Measurements from ENCODE around the gene KRT222. TPM values are rescaled to one million over a fixed set of nuclear protein-coding genes. Genes with fewer than 3 reads are reported as not detected.

Gene KRT222
- polyA plus RNA-seq, 1 donor (not counting 4 experiments of a cell fraction or from before 2014, with no cell fraction given): 0.76 TPM

GRCh38 chr17:40675905-40676304, 10.9 kb upstream of the KRT222 start:
- H3K9me3 ChIP-seq (ENCODE audit: control insufficient read depth, low read depth, low read length): no peaks in the 10 kb centered on the region
- no peaks in the 10 kb centered on the region for H3K9me1 ChIP-seq (ENCODE audit: control insufficient read depth, extremely low read depth, insufficient read depth, low read length)
- H3K4me3 ChIP-seq (ENCODE audit: control insufficient read depth in 2 of 3, extremely low read depth in 1 of 3, insufficient read depth in 2 of 3, low read depth in 1 of 3, low read length in 3 of 3): no peak overlapping the region
- peaks cover 6% of the 10 kb centered on the region for H3K4me1 ChIP-seq (ENCODE audit: control insufficient read depth, extremely low read depth, insufficient read depth, low read length)
- no peak overlapping the region for H3K4me2 ChIP-seq (ENCODE audit: control insufficient read depth, extremely low read depth, insufficient read depth, low read depth, low read length)
- H3K36me3 ChIP-seq (ENCODE audit: control insufficient read depth in 2 of 2, extremely low read depth in 1 of 2, insufficient read depth in 2 of 2, low read length in 2 of 2): no peaks in the 10 kb centered on the region
- DNase-seq (ENCODE audit: low read depth, low spot score) (no peak), FAIRE-seq (no peak)
- H3K9ac ChIP-seq (ENCODE audit: control insufficient read depth, extremely low read depth, insufficient read depth, low read length): no peak overlapping the region
- no peaks in the 10 kb centered on the region for H4K20me1 ChIP-seq (ENCODE audit: control insufficient read depth, extremely low read depth, insufficient read depth, low read length)
- no peak overlapping the region for H3K27ac ChIP-seq (ENCODE audit: control insufficient read depth, insufficient read depth, low read length)
- peaks cover 17% of the 10 kb centered on the region for H3K27me3 ChIP-seq (ENCODE audit: control insufficient read depth, extremely low read depth, insufficient read depth, low read length)
- TF ChIP-seq CTCF (optimal IDR thresholded peaks at IDR 0.05 in 1 of 3, IDR thresholded peaks at IDR 0.05 in 1 of 3, conservative IDR thresholded peaks at IDR 0.05 in 1 of 3; ENCODE audit: extremely low read depth in 1 of 3, insufficient read depth in 2 of 3, low read length in 3 of 3): no peak
- no peak for TF ChIP-seq EZH2 (IDR thresholded peaks at IDR 0.05; ENCODE audit: low read length)
- H3K79me2 ChIP-seq (ENCODE audit: control insufficient read depth, insufficient read depth, low read length): no peaks in the 10 kb centered on the region
- no peak overlapping the region for H2AFZ ChIP-seq (ENCODE audit: control insufficient read depth, low read length)
- dilution Hi-C loops (cut with MboI; ENCODE audit: extremely low pct_ligation_motif_present, low sequenced_read_pairs): no loop called here

- no peaks in the 10 kb centered on the region for H4K20me1 ChIP-seq (ENCODE audit: control insufficient read depth, extremely low read depth, insufficient read depth, low read length)
- H2AFZ ChIP-seq (ENCODE audit: control insufficient read depth, low read length): no peak overlapping the region
- no peaks in the 10 kb centered on the region for H3K9me3 ChIP-seq (ENCODE audit: control insufficient read depth, low read depth, low read length)
- no peaks in the 10 kb centered on the region for H3K9me1 ChIP-seq (ENCODE audit: control insufficient read depth, extremely low read depth, insufficient read depth, low read length)
- no peaks in the 10 kb centered on the region for H3K79me2 ChIP-seq (ENCODE audit: control insufficient read depth, insufficient read depth, low read length)
- H3K4me1 ChIP-seq (ENCODE audit: control insufficient read depth, extremely low read depth, insufficient read depth, low read length): no peaks in the 10 kb centered on the region
- no peak overlapping the region for H3K4me2 ChIP-seq (ENCODE audit: control insufficient read depth, extremely low read depth, insufficient read depth, low read depth, low read length)
- no peaks in the 10 kb centered on the region for H3K36me3 ChIP-seq (ENCODE audit: control insufficient read depth in 2 of 2, extremely low read depth in 1 of 2, insufficient read depth in 2 of 2, low read length in 2 of 2)
- no peak for FAIRE-seq
- dilution Hi-C loops (cut with MboI; ENCODE audit: extremely low pct_ligation_motif_present, low sequenced_read_pairs): no loop called here
- no peak overlapping the region for H3K27ac ChIP-seq (ENCODE audit: control insufficient read depth, insufficient read depth, low read length)
- peaks cover 17% of the 10 kb centered on the region for H3K27me3 ChIP-seq (ENCODE audit: control insufficient read depth, extremely low read depth, insufficient read depth, low read length)
- H3K9ac ChIP-seq (ENCODE audit: control insufficient read depth, extremely low read depth, insufficient read depth, low read length): no peak overlapping the region
- no peak for DNase-seq (ENCODE audit: low read depth, low spot score)
- H3K4me3 ChIP-seq (ENCODE audit: control insufficient read depth in 2 of 3, extremely low read depth in 1 of 3, insufficient read depth in 2 of 3, low read depth in 1 of 3, low read length in 3 of 3): no peak overlapping the region
- TF ChIP-seq EZH2 (IDR thresholded peaks at IDR 0.05; ENCODE audit: low read length): no peak
Measured at GRCh38 chr17:40672654-40673053, 7.7 kb upstream of the KRT222 start.

GRCh38 chr17:40671282-40671681, 6.3 kb upstream of the KRT222 start:
- Histone ChIP-seq H3K27me3 (ENCODE audit: control insufficient read depth, extremely low read depth, insufficient read depth, low read length) (peaks cover 10% of the 10 kb centered on the region), H3K9ac (ENCODE audit: control insufficient read depth, extremely low read depth, insufficient read depth, low read length) (no peak overlapping the region), H4K20me1 (ENCODE audit: control insufficient read depth, extremely low read depth, insufficient read depth, low read length) (no peaks in the 10 kb centered on the region), H3K27ac (ENCODE audit: control insufficient read depth, insufficient read depth, low read length) (no peak overlapping the region), H3K9me3 (ENCODE audit: control insufficient read depth, low read depth, low read length) (no peaks in the 10 kb centered on the region), H3K4me3 (ENCODE audit: control insufficient read depth in 2 of 3, extremely low read depth in 1 of 3, insufficient read depth in 2 of 3, low read depth in 1 of 3, low read length in 3 of 3) (no peak overlapping the region), H3K4me1 (ENCODE audit: control insufficient read depth, extremely low read depth, insufficient read depth, low read length) (no peaks in the 10 kb centered on the region), H3K4me2 (ENCODE audit: control insufficient read depth, extremely low read depth, insufficient read depth, low read depth, low read length) (no peak overlapping the region), H3K79me2 (ENCODE audit: control insufficient read depth, insufficient read depth, low read length) (no peaks in the 10 kb centered on the region), H3K9me1 (ENCODE audit: control insufficient read depth, extremely low read depth, insufficient read depth, low read length) (no peaks in the 10 kb centered on the region), H2AFZ (ENCODE audit: control insufficient read depth, low read length) (no peak overlapping the region), H3K36me3 (ENCODE audit: control insufficient read depth in 2 of 2, extremely low read depth in 1 of 2, insufficient read depth in 2 of 2, low read length in 2 of 2) (no peaks in the 10 kb centered on the region)
- FAIRE-seq (no peak), DNase-seq (ENCODE audit: low read depth, low spot score) (no peak)
- no peak for TF ChIP-seq CTCF (optimal IDR thresholded peaks at IDR 0.05 in 1 of 3, IDR thresholded peaks at IDR 0.05 in 1 of 3, conservative IDR thresholded peaks at IDR 0.05 in 1 of 3; ENCODE audit: extremely low read depth in 1 of 3, insufficient read depth in 2 of 3, low read length in 3 of 3)
- TF ChIP-seq EZH2 (IDR thresholded peaks at IDR 0.05; ENCODE audit: low read length): no peak
- dilution Hi-C loops (cut with MboI; ENCODE audit: extremely low pct_ligation_motif_present, low sequenced_read_pairs): no loop called here
